HG02678 (cell line): ENCODE measurements around the gene IFI6.
"Not testable (repeated sequence)": the region's sequence is repeated elsewhere in the genome, so short reads cannot be mapped to it uniquely, and the experiment has no call there.

Experiments used
- ATAC-seq: cut with Tn5 transposase; IDR thresholded peaks from one replicate; pipeline ENCODE4 v1.9.1; 2021; ENCODE audit warnings: mild to moderate bottlenecking, moderate library complexity; ENCODE audit not compliant: unreplicated experiment

IFI6 gene

GRCh38 chr1:27652111-27652864 lies 19.7 kb downstream of the IFI6 start:
- ATAC-seq: no peak

- no peak for ATAC-seq
Observed at GRCh38 chr1:27650539-27651175, 21.3 kb downstream of the IFI6 start.

GRCh38 chr1:27650171-27650538 lies 21.8 kb downstream of the IFI6 start:
- ATAC-seq: no peak

GRCh38 chr1:27649306-27649635 lies 22.7 kb downstream of the IFI6 start:
- no peak for ATAC-seq

- no peak for ATAC-seq
Observed at GRCh38 chr1:27648602-27649305, 23.2 kb downstream of the IFI6 start.

- no peak for ATAC-seq
Observed at GRCh38 chr1:27647328-27647727, 24.7 kb downstream of the IFI6 start.

GRCh38 chr1:27646676-27647075 lies 25.3 kb downstream of the IFI6 start:
- ATAC-seq: no peak

GRCh38 chr1:27645071-27645415 lies 26.9 kb downstream of the IFI6 start:
- no peak for ATAC-seq

GRCh38 chr1:27644369-27645070 lies 27.5 kb downstream of the IFI6 start:
- no peak for ATAC-seq

GRCh38 chr1:27643600-27644368 lies 28.2 kb downstream of the IFI6 start:
- ATAC-seq: peak; percentile 73

- not testable (repeated sequence) for ATAC-seq
Observed at GRCh38 chr1:27640514-27640913, 31.5 kb downstream of the IFI6 start.

GRCh38 chr1:27638805-27639204 lies 33.2 kb downstream of the IFI6 start:
- no peak for ATAC-seq

GRCh38 chr1:27638047-27638734 lies 33.8 kb downstream of the IFI6 start:
- no peak for ATAC-seq

GRCh38 chr1:27635396-27636142 lies 36.4 kb downstream of the IFI6 start:
- ATAC-seq: no peak

- no peak for ATAC-seq
Observed at GRCh38 chr1:27634985-27635367, 37.0 kb downstream of the IFI6 start, which contains the start of gene FGR. Gene FGR (minus strand): TSS chr1:27635185. CDS start chr1:27623916, 11,269 bp downstream.

- ATAC-seq: no peak
Observed at GRCh38 chr1:27634177-27634984, 37.6 kb downstream of the IFI6 start.

GRCh38 chr1:27633640-27634176 lies 38.3 kb downstream of the IFI6 start:
- no peak for ATAC-seq

GRCh38 chr1:27633298-27633610 lies 38.7 kb downstream of the IFI6 start:
- no peak for ATAC-seq
